K562 (cell line): ENCODE results near the gene MYADML2. TPM values are rescaled to one million over a fixed set of nuclear protein-coding genes. Genes with fewer than 3 reads are reported as not detected.

Source experiments
- FOXP4 ChIP-seq: sonication (generic); formaldehyde crosslinking; IDR thresholded peaks from 2 replicates; pipeline ENCODE4 v1.8.0; 2022; ENCODE audit warnings: mild to moderate bottlenecking, missing genetic modification reagents, borderline replicate concordance
- HDAC3 ChIP-seq: fragments of 450-650 bp; IDR thresholded peaks from 2 replicates; pipeline ENCODE4 v1.6.1; 2018; ENCODE audit warnings: borderline replicate concordance, mild to moderate bottlenecking, moderate library complexity; ENCODE audit not compliant: partially characterized antibody
- HNRNPK ChIP-seq: fragments of 200-400 bp; formaldehyde crosslinking; IDR thresholded peaks from one replicate; pipeline ENCODE4 v1.6.1; 2018; ENCODE audit warnings: mild to moderate bottlenecking, low read depth, low read length; ENCODE audit not compliant: poor library complexity, severe bottlenecking
- HNRNPLL ChIP-seq: fragments of 200-400 bp; formaldehyde crosslinking; IDR thresholded peaks from 2 replicates; pipeline ENCODE4 v1.6.1; 2017; ENCODE audit warnings: low read length, low read depth, mild to moderate bottlenecking; ENCODE audit not compliant: poor library complexity, severe bottlenecking
- IFI16 ChIP-seq: fragments of 250-450 bp; sonication (Bioruptor Pico); IDR thresholded peaks from 2 replicates; pipeline ENCODE4 v2.1.2; 2022; ENCODE audit warnings: mild to moderate bottlenecking, inconsistent platforms
- MAX ChIP-seq: sonication (generic); formaldehyde crosslinking; IDR thresholded peaks from 2 replicates; pipeline ENCODE4 v1.9.0; 2022; ENCODE audit warnings: mild to moderate bottlenecking, missing genetic modification reagents
- PRPF4 ChIP-seq: fragments of 200-400 bp; formaldehyde crosslinking; IDR thresholded peaks from one replicate; pipeline ENCODE4 v1.6.1; 2017; ENCODE audit warnings: low read length, low read depth, mild to moderate bottlenecking; ENCODE audit not compliant: insufficient read depth, poor library complexity, severe bottlenecking
- THAP12 ChIP-seq: fragments of 250-450 bp; sonication (Bioruptor Pico); IDR thresholded peaks from 2 replicates; pipeline ENCODE4 v1.9.0; 2021; ENCODE audit warnings: mild to moderate bottlenecking, inconsistent platforms
- UBTF ChIP-seq, 2 experiments: IDR thresholded peaks; 2 replicates each; pipeline ENCODE4 v1.6.1; 2012; ENCODE audit warnings: improper control_type of control experiment in 2 of 2, low read depth in 2 of 2, low read length in 2 of 2, borderline replicate concordance in 1 of 2
- ZFP91 ChIP-seq: sonication (generic); formaldehyde crosslinking; IDR thresholded peaks from 2 replicates; pipeline ENCODE4 v1.8.0; 2022; ENCODE audit warnings: mild to moderate bottlenecking, missing genetic modification reagents
- ZNF232 ChIP-seq: sonication (generic); formaldehyde crosslinking; IDR thresholded peaks from 2 replicates; pipeline ENCODE4 v1.8.0; 2022; ENCODE audit warnings: mild to moderate bottlenecking, missing genetic modification reagents
- ZNF324 ChIP-seq: fragments of 250-450 bp; sonication (Bioruptor Pico); IDR thresholded peaks from 2 replicates; pipeline ENCODE4 v1.4.0; 2020; ENCODE audit warnings: mild to moderate bottlenecking
- polyA plus RNA-seq, 8 experiments: library from polyadenylated mRNA; depleted of rRNA in 4 of 8; stranded (reverse) in 5 of 8; unstranded in 3 of 8; fragments of >200 nt; fragmentation: Nextera tagmentation in 2 of 8; fragmentation: Illumina TruSeq in 1 of 8; extraction: Ambion mirVana in 2 of 8; extraction: Trizol in 1 of 8; gene quantifications; 2 replicates each; pipeline versions ENCODE4 v1.2.1 to v1.2.3, GENCODE V29; 2011 to 2014; ENCODE audit warnings: inconsistent platforms in 1 of 8, missing spikeins in 1 of 8
- total RNA-seq, 7 experiments: library from RNA; depleted of rRNA in 6 of 7; stranded (reverse); fragments of >200 nt in 6 of 7; fragmentation: Illumina TruSeq in 2 of 7; extraction: Trizol in 2 of 7; gene quantifications; 2 replicates each; pipeline versions ENCODE4 v1.2.1 to v1.2.3, GENCODE V29; 2011 to 2021; ENCODE audit warnings: low replicate concordance in 1 of 7

MYADML2 gene
- total and polyA plus RNA-seq, 9 of the 15 experiments (the other 6 are each of a cell fraction or from before 2014, with no cell fraction given): not detected

GRCh38 chr17:81927653-81928543 is 19.1 kb downstream of the MYADML2 start, which contains the start of gene MAFG (continued):
- no peak for TF ChIP-seq PRPF4
- TF ChIP-seq UBTF (IDR thresholded peaks at IDR 0.05; ENCODE audit: borderline replicate concordance in 1 of 2, low read depth in 2 of 2, low read length in 2 of 2): 0 out of 4 replicates have a peak, but pooled peaks of 1 of the 2 experiments have one; percentile 37
- TF ChIP-seq MAX (CRISPR knock-in tag): peak; percentile 45; the same call in 1 of the 2 replicates
- peak; percentile 2; the same call in 1 of the 2 replicates for TF ChIP-seq THAP12 (CRISPR knock-in tag)
- no peak for TF ChIP-seq HDAC3
- TF ChIP-seq HNRNPK: no peak
- TF ChIP-seq ZNF324 (CRISPR knock-in tag): no peak
- peak; percentile 17 for TF ChIP-seq HNRNPLL
- TF ChIP-seq ZFP91 (CRISPR knock-in tag): peak; percentile 97
- no peak for TF ChIP-seq IFI16 (CRISPR knock-in tag)
- TF ChIP-seq FOXP4: peak; percentile 94
- 0 out of 2 replicates have a peak, but pooled peaks have one; percentile 52 for TF ChIP-seq ZNF232 (CRISPR knock-in tag)
